ENCODE data around the gene RNF212B. TPM values are rescaled to one million over a fixed set of nuclear protein-coding genes. Genes with fewer than 3 reads are reported as not detected.

The RNF212B gene
- total and polyA plus RNA-seq, 2 of the 13 experiments (the other 11 are each of a cell fraction or from before 2014, with no cell fraction given): 0.05 TPM; not detected in 1

DNA sequence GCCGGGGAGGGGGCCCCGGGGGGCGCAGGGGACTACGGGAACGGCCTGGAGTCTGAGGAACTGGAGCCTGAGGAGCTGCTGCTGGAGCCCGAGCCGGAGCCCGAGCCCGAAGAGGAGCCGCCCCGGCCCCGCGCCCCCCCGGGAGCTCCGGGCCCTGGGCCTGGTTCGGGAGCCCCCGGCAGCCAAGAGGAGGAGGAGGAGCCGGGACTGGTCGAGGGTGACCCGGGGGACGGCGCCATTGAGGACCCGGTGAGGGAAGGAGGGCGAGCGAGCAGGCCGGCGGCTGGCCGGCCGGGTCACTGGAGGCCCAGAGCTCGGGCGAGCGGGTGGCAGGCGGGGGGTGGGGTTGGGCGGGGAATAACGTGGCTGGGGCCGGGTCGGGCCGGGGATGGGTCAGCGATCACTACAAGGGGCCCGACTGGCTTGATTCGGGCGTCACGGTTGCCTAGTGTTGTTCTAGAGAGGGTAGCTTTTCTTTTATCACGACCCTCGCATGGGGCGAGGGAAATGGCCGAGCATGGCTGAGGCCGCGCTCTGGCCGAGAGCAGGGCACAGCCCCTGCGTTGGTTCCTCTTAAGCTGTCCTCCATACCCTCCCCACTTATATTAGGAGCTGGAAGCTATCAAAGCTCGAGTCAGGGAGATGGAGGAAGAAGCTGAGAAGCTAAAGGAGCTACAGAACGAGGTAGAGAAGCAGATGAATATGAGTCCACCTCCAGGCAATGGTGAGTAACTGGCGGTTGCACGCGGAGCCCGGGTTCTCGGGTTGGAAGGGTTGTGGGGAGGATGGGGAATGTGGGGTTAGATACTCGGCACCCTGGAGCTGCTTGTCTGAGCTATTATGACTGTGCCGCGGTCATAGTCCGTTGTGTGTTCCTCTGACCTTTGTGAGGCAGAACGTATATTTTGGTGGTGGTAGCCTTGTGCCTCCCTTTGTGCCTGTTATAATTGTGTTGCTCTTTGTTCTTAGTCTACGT is 84.1 kb downstream of the RNF212B start (continued):
- TF ChIP-seq, protein P1, sequence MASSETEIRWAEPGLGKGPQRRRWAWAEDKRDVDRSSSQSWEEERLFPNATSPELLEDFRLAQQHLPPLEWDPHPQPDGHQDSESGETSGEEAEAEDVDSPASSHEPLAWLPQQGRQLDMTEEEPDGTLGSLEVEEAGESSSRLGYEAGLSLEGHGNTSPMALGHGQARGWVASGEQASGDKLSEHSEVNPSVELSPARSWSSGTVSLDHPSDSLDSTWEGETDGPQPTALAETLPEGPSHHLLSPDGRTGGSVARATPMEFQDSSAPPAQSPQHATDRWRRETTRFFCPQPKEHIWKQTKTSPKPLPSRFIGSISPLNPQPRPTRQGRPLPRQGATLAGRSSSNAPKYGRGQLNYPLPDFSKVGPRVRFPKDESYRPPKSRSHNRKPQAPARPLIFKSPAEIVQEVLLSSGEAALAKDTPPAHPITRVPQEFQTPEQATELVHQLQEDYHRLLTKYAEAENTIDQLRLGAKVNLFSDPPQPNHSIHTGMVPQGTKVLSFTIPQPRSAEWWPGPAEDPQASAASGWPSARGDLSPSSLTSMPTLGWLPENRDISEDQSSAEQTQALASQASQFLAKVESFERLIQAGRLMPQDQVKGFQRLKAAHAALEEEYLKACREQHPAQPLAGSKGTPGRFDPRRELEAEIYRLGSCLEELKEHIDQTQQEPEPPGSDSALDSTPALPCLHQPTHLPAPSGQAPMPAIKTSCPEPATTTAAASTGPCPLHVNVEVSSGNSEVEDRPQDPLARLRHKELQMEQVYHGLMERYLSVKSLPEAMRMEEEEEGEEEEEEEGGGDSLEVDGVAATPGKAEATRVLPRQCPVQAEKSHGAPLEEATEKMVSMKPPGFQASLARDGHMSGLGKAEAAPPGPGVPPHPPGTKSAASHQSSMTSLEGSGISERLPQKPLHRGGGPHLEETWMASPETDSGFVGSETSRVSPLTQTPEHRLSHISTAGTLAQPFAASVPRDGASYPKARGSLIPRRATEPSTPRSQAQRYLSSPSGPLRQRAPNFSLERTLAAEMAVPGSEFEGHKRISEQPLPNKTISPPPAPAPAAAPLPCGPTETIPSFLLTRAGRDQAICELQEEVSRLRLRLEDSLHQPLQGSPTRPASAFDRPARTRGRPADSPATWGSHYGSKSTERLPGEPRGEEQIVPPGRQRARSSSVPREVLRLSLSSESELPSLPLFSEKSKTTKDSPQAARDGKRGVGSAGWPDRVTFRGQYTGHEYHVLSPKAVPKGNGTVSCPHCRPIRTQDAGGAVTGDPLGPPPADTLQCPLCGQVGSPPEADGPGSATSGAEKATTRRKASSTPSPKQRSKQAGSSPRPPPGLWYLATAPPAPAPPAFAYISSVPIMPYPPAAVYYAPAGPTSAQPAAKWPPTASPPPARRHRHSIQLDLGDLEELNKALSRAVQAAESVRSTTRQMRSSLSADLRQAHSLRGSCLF (CRISPR knock-in tag; IDR thresholded peaks at IDR 0.05; ENCODE audit: borderline replicate concordance): peak; percentile 12; the same call in 1 of the 2 replicates
- no peak for TF ChIP-seq GLMP (CRISPR knock-in tag; IDR thresholded peaks at IDR 0.05; ENCODE audit: borderline replicate concordance)
- peak; percentile 65 for TF ChIP-seq SSRP1 (CRISPR knock-in tag; IDR thresholded peaks at IDR 0.05)
- TF ChIP-seq ZNF121 (CRISPR knock-in tag; IDR thresholded peaks at IDR 0.05): peak; percentile 15; the same call in 1 of the 2 replicates
- TF ChIP-seq ZHX1 (CRISPR knock-in tag; IDR thresholded peaks at IDR 0.05; ENCODE audit: low read depth): 0 out of 2 replicates have a peak, but pooled peaks have one; percentile 25
- peak; percentile 40 for TF ChIP-seq PITX1 (CRISPR knock-in tag; IDR thresholded peaks at IDR 0.05)
- TF ChIP-seq ELF1 (CRISPR knock-in tag; IDR thresholded peaks at IDR 0.05): no peak; the same call in none of the 2 replicates
- TF ChIP-seq ZNF878 (CRISPR knock-in tag; IDR thresholded peaks at IDR 0.05): no peak
- TF ChIP-seq FOXM1 (CRISPR knock-in tag; IDR thresholded peaks at IDR 0.05): no peak
- TF ChIP-seq ZNF292 (CRISPR knock-in tag; IDR thresholded peaks at IDR 0.05; ENCODE audit: borderline replicate concordance, low read depth): no peak
- TF ChIP-seq, protein P2, sequence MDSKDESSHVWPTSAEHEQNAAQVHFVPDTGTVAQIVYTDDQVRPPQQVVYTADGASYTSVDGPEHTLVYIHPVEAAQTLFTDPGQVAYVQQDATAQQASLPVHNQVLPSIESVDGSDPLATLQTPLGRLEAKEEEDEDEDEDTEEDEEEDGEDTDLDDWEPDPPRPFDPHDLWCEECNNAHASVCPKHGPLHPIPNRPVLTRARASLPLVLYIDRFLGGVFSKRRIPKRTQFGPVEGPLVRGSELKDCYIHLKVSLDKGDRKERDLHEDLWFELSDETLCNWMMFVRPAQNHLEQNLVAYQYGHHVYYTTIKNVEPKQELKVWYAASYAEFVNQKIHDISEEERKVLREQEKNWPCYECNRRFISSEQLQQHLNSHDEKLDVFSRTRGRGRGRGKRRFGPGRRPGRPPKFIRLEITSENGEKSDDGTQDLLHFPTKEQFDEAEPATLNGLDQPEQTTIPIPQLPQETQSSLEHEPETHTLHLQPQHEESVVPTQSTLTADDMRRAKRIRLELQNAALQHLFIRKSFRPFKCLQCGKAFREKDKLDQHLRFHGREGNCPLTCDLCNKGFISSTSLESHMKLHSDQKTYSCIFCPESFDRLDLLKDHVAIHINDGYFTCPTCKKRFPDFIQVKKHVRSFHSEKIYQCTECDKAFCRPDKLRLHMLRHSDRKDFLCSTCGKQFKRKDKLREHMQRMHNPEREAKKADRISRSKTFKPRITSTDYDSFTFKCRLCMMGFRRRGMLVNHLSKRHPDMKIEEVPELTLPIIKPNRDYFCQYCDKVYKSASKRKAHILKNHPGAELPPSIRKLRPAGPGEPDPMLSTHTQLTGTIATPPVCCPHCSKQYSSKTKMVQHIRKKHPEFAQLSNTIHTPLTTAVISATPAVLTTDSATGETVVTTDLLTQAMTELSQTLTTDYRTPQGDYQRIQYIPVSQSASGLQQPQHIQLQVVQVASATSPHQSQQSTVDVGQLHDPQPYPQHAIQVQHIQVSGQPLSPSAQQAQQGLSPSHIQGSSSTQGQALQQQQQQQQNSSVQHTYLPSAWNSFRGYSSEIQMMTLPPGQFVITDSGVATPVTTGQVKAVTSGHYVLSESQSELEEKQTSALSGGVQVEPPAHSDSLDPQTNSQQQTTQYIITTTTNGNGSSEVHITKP (CRISPR knock-in tag; IDR thresholded peaks at IDR 0.05; ENCODE audit: low read depth): peak; percentile 25; the same call in 1 of the 2 replicates
- TF ChIP-seq ZNF709 (CRISPR knock-in tag; IDR thresholded peaks at IDR 0.05): peak; percentile 72
- no peak for TF ChIP-seq ZNF432 (CRISPR knock-in tag; IDR thresholded peaks at IDR 0.05; ENCODE audit: borderline replicate concordance)
- TF ChIP-seq ZNF558 (CRISPR knock-in tag; IDR thresholded peaks at IDR 0.05; ENCODE audit: borderline replicate concordance): no peak
- TF ChIP-seq ZNF160 (CRISPR knock-in tag; IDR thresholded peaks at IDR 0.05): 0 out of 2 replicates have a peak, but pooled peaks have one; percentile 33

Data from HepG2 (cell line).